H9 (cell line): ENCODE data around the gene CSF1. TPM values are rescaled to one million over a fixed set of nuclear protein-coding genes. Genes with fewer than 3 reads are reported as not detected.

Source experiments
- DNase-seq: peaks from one replicate; pipeline ENCODE4 v3.0.0-alpha.2; 2017
- H2AFZ ChIP-seq: one replicate; pipeline ENCODE4 v1.6.1; 2013; ENCODE audit warnings: mild to moderate bottlenecking, low read length, control low read depth, moderate library complexity
- H2AK5ac ChIP-seq: 2 replicates; pipeline ENCODE4 v1.6.1; 2013; ENCODE audit warnings: low read length, control low read depth, mixed read lengths; ENCODE audit not compliant: insufficient read length
- H2BK120ac ChIP-seq: one replicate; pipeline ENCODE4 v1.6.1; 2013; ENCODE audit warnings: low read depth, mild to moderate bottlenecking, low read length, control low read depth, inconsistent platforms; ENCODE audit not compliant: poor library complexity, severe bottlenecking
- H2BK12ac ChIP-seq: 2 replicates; pipeline ENCODE4 v1.6.1; 2013; ENCODE audit warnings: low read length, control low read depth, mixed read lengths, low read depth; ENCODE audit not compliant: insufficient read length
- H2BK15ac ChIP-seq: 2 replicates; pipeline ENCODE4 v1.6.1; 2013; ENCODE audit warnings: low read depth, low read length, control low read depth
- H2BK20ac ChIP-seq: one replicate; pipeline ENCODE4 v1.6.1; 2013; ENCODE audit warnings: low read depth, mild to moderate bottlenecking, low read length, control low read depth, inconsistent platforms; ENCODE audit not compliant: poor library complexity, severe bottlenecking
- H2BK5ac ChIP-seq: 2 replicates; pipeline ENCODE4 v1.6.1; 2013; ENCODE audit warnings: low read length, control low read depth, mixed read lengths; ENCODE audit not compliant: insufficient read length
- H3K14ac ChIP-seq: 2 replicates; pipeline ENCODE4 v1.6.1; 2013; ENCODE audit warnings: low read length, control low read depth; ENCODE audit not compliant: insufficient read depth
- H3K18ac ChIP-seq: 2 replicates; pipeline ENCODE4 v1.6.1; 2013; ENCODE audit warnings: low read depth, mild to moderate bottlenecking, mixed read lengths, low read length, control low read depth; ENCODE audit not compliant: insufficient read length
- H3K23ac ChIP-seq: 2 replicates; pipeline ENCODE4 v1.6.1; 2013; ENCODE audit warnings: low read length, control low read depth, mixed read lengths, low read depth; ENCODE audit not compliant: insufficient read length
- H3K23me2 ChIP-seq: 2 replicates; pipeline ENCODE4 v1.6.1; 2013; ENCODE audit warnings: low read depth, mild to moderate bottlenecking, mixed read lengths, low read length, control low read depth; ENCODE audit not compliant: insufficient read length, poor library complexity, severe bottlenecking
- H3K27ac ChIP-seq: 2 replicates; pipeline ENCODE4 v1.5.1; 2013; ENCODE audit warnings: low read length, control low read depth, mixed read lengths, low read depth; ENCODE audit not compliant: insufficient read length
- H3K27me3 ChIP-seq: 2 replicates; pipeline ENCODE4 v1.6.1; 2013; ENCODE audit warnings: low read length, control low read depth, inconsistent platforms; ENCODE audit not compliant: insufficient read depth
- H3K4ac ChIP-seq: 2 replicates; pipeline ENCODE4 v1.6.1; 2013; ENCODE audit warnings: low read depth, mild to moderate bottlenecking, control low read depth, inconsistent platforms, low read length, moderate library complexity
- H3K4me1 ChIP-seq: 2 replicates; pipeline ENCODE4 v1.6.1; 2013; ENCODE audit warnings: low read length, control low read depth, inconsistent platforms; ENCODE audit not compliant: insufficient read depth
- H3K4me2 ChIP-seq: 2 replicates; pipeline ENCODE4 v1.6.1; 2013; ENCODE audit warnings: low read length, control low read depth, mixed read lengths; ENCODE audit not compliant: insufficient read length, insufficient read depth
- H3K56ac ChIP-seq: 2 replicates; pipeline ENCODE4 v1.6.1; 2013; ENCODE audit warnings: low read depth, mild to moderate bottlenecking, mixed read lengths, low read length, control low read depth; ENCODE audit not compliant: insufficient read length
- H3K79me1 ChIP-seq: 2 replicates; pipeline ENCODE4 v1.6.1; 2013; ENCODE audit warnings: low read depth, mild to moderate bottlenecking, moderate library complexity, low read length, control low read depth, inconsistent platforms; ENCODE audit not compliant: insufficient read depth, poor library complexity, severe bottlenecking
- H3K79me2 ChIP-seq: 2 replicates; pipeline ENCODE4 v1.6.1; 2013; ENCODE audit warnings: low read length, control low read depth, inconsistent platforms; ENCODE audit not compliant: insufficient read depth
- H3K9ac ChIP-seq: 2 replicates; pipeline ENCODE4 v1.6.1; 2013; ENCODE audit warnings: low read length, control low read depth, mixed read lengths; ENCODE audit not compliant: insufficient read length; ENCODE audit errors: extremely low read depth
- H3K9me3 ChIP-seq: one replicate; pipeline ENCODE4 v1.6.1; 2013; ENCODE audit warnings: low read depth, low read length, inconsistent platforms; ENCODE audit not compliant: control insufficient read depth
- H3T11ph ChIP-seq: one replicate; pipeline ENCODE4 v1.6.1; 2013; ENCODE audit warnings: mild to moderate bottlenecking, low read length, control low read depth, inconsistent platforms
- H4K20me1 ChIP-seq: one replicate; pipeline ENCODE4 v1.6.1; 2013; ENCODE audit not compliant: control insufficient read depth, insufficient read length, insufficient read depth
- H4K5ac ChIP-seq: 2 replicates; pipeline ENCODE4 v1.6.1; 2013; ENCODE audit warnings: low read depth, mild to moderate bottlenecking, mixed read lengths, low read length, control low read depth; ENCODE audit not compliant: insufficient read length
- H4K8ac ChIP-seq: replicated peaks from 2 replicates; pipeline ENCODE4 v1.6.1; 2013; ENCODE audit warnings: low read length, control low read depth, mixed read lengths, low read depth; ENCODE audit not compliant: insufficient read length
- H4K91ac ChIP-seq: 2 replicates; pipeline ENCODE4 v1.6.1; 2013; ENCODE audit warnings: low read depth, mild to moderate bottlenecking, moderate library complexity, mixed read lengths, low read length, control low read depth; ENCODE audit not compliant: insufficient read length
- H3K27ac Mint-ChIP-seq, 3 experiments: 2 replicates in 2 of 3; 3 replicates in 1 of 3; pipeline ENCODE4 v1.8.0; 2020 to 2021; ENCODE audit warnings: mixed read lengths in 3 of 3, mild to moderate bottlenecking in 1 of 3, moderate library complexity in 1 of 3
- H3K27me3 Mint-ChIP-seq: 2 replicates; pipeline ENCODE4 v1.8.0; 2021; ENCODE audit warnings: low read depth, mild to moderate bottlenecking, moderate library complexity, mixed read lengths
- H3K36me3 Mint-ChIP-seq, 3 experiments: 2 replicates in 2 of 3; 3 replicates in 1 of 3; pipeline ENCODE4 v1.8.0; 2020 to 2021; ENCODE audit warnings: low read depth in 3 of 3, mixed read lengths in 3 of 3; ENCODE audit not compliant: insufficient read depth in 1 of 3
- H3K4me1 Mint-ChIP-seq, 2 experiments: 2 replicates each; pipeline ENCODE4 v1.8.0; 2020; ENCODE audit warnings: mixed read lengths in 2 of 2
- H3K4me3 Mint-ChIP-seq, 2 experiments: 2 replicates in 1 of 2; 3 replicates in 1 of 2; pipeline ENCODE4 v1.8.0; 2020 to 2021; ENCODE audit warnings: mild to moderate bottlenecking in 2 of 2, mixed read lengths in 2 of 2, moderate library complexity in 1 of 2
- H3K9me3 Mint-ChIP-seq, 2 experiments: 2 replicates in 1 of 2; 3 replicates in 1 of 2; pipeline ENCODE4 v1.8.0; 2020; ENCODE audit warnings: mild to moderate bottlenecking in 2 of 2, mixed read lengths in 2 of 2, moderate library complexity in 1 of 2
- WGBS: extraction: QIAGEN DNeasy Blood & Tissue Kit; methylation state at CpG from one replicate; pipeline ENCODE4 v1.1.7; 2013; ENCODE audit warnings: missing lambda C conversion rate, low lambda C conversion rate, mixed read lengths; ENCODE audit not compliant: insufficient read length; ENCODE audit errors: extremely low coverage; 5-methylcytosine and 5-hydroxymethylcytosine counted together
- total RNA-seq: library from RNA; stranded (reverse); gene quantifications from 2 replicates; pipeline ENCODE4 v1.2.1, GENCODE V29; 2021
- TF ChIP-seq, protein P1 (sequence below): fragments of 200-600 bp; sonication (generic); conservative IDR thresholded peaks from 3 replicates; pipeline ENCODE4 v1.8.0; 2021; ENCODE audit warnings: antibody characterized with exemption, mild to moderate bottlenecking

Gene CSF1
- total RNA-seq, 1 experiment from 2014 or later: 2.3 TPM

DNA sequence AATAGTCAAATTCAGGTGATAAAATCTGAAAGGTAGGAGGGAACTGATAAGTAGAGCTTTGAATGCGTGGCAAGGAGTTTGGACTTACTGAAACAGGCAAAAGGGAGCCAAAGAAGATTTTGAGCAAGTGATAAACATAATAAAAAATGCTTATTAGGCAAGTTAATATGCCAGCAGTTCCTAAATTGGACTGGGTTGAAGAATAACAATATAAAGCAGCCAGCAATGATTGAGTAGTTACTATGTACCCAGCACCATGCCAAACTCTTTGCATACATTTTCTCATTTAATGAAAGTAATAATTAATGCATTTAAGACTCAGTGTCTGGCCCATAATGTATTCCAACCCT, 50.1 kb downstream of the CSF1 start:
- WGBS: no CpG with 5 or more reads among the region's 1 CpG
- H2BK120ac ChIP-seq: no peak overlapping the region
- H3K27me3 Mint-ChIP-seq: peaks cover 67% of the 10 kb centered on the region
- H2BK12ac ChIP-seq: no peak overlapping the region
- H2BK20ac ChIP-seq: no peak overlapping the region
- H3K79me1 ChIP-seq: no peaks in the 10 kb centered on the region
- H2AFZ ChIP-seq: no peak overlapping the region
- TF ChIP-seq, protein P1, sequence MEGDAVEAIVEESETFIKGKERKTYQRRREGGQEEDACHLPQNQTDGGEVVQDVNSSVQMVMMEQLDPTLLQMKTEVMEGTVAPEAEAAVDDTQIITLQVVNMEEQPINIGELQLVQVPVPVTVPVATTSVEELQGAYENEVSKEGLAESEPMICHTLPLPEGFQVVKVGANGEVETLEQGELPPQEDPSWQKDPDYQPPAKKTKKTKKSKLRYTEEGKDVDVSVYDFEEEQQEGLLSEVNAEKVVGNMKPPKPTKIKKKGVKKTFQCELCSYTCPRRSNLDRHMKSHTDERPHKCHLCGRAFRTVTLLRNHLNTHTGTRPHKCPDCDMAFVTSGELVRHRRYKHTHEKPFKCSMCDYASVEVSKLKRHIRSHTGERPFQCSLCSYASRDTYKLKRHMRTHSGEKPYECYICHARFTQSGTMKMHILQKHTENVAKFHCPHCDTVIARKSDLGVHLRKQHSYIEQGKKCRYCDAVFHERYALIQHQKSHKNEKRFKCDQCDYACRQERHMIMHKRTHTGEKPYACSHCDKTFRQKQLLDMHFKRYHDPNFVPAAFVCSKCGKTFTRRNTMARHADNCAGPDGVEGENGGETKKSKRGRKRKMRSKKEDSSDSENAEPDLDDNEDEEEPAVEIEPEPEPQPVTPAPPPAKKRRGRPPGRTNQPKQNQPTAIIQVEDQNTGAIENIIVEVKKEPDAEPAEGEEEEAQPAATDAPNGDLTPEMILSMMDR: no peak
- H2BK5ac ChIP-seq: no peak overlapping the region
- H3K9me3 ChIP-seq: no peaks in the 10 kb centered on the region
- no peak overlapping the region for H3K9ac ChIP-seq
- no peak overlapping the region for H4K8ac ChIP-seq
- peak overlapping the region in 2 of 3 experiments; percentile 53 to 92; a peak in 3 of 7 replicates for H3K27ac Mint-ChIP-seq
- H3K27me3 ChIP-seq: peaks cover 21% of the 10 kb centered on the region; the same call in 1 of the 2 replicates
- no peak for DNase-seq
- H3K4ac ChIP-seq: no peak overlapping the region
- H3K56ac ChIP-seq: no peak overlapping the region
- H2AK5ac ChIP-seq: no peak overlapping the region
- peaks cover 0 to 5% (median 0%) of the 10 kb centered on the region in 3 experiments; a peak in 1 of 7 replicates for H3K36me3 Mint-ChIP-seq
- no peak overlapping the region for H3K18ac ChIP-seq
- peak overlapping the region; percentile 2 to 70; a peak in 4 of 5 replicates for H3K4me3 Mint-ChIP-seq
- H3K4me2 ChIP-seq: peak overlapping the region; percentile 46
- no peaks in the 10 kb centered on the region for H3K23me2 ChIP-seq
- no peaks in the 10 kb centered on the region for H4K20me1 ChIP-seq
- H3K27ac ChIP-seq: no peak overlapping the region
- H4K91ac ChIP-seq: no peak overlapping the region
- peaks cover 45 to 73% of the 10 kb centered on the region in 2 experiments for H3K4me1 Mint-ChIP-seq
- no peak overlapping the region for H2BK15ac ChIP-seq
- H3K23ac ChIP-seq: no peak overlapping the region
- H3K4me1 ChIP-seq: peaks cover 5% of the 10 kb centered on the region; the same call in 1 of the 2 replicates
- no peak overlapping the region for H4K5ac ChIP-seq
- H3K79me2 ChIP-seq: no peaks in the 10 kb centered on the region
- H3T11ph ChIP-seq: no peak overlapping the region
- H3K9me3 Mint-ChIP-seq: peaks cover 0 to 5% of the 10 kb centered on the region in 2 experiments; a peak in 2 of 5 replicates
- no peak overlapping the region for H3K14ac ChIP-seq
